DMS79 (cell line): Measurements from ENCODE around the gene NEXN.
"Not testable (repeated sequence)": the region's sequence is repeated elsewhere in the genome, so short reads cannot be mapped to it uniquely, and the experiment has no call there.

Source experiments
- DNase-seq: peaks from one replicate; lab custom pipeline; 2025; lab: John Stamatoyannopoulos, UW

NEXN gene

DNA sequence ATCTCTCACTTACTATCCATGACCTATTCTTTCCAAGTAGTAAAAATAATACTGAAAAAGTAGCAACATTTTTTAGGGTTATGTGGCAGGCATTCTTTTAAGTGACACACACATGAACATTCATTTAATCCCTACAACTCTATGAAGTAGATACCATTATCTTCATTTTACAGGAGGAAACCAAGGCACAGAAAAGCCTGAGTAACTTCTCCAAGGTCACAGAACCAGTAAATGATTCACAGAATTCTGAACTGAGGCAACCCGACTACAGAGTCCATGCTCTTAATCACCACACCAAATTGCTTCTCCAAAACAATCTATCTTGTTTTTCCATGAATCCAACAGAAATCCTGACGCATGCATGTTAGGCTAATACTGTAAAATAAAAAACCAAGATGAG is 73.0 kb downstream of the NEXN start:
- no peak for DNase-seq

DNA sequence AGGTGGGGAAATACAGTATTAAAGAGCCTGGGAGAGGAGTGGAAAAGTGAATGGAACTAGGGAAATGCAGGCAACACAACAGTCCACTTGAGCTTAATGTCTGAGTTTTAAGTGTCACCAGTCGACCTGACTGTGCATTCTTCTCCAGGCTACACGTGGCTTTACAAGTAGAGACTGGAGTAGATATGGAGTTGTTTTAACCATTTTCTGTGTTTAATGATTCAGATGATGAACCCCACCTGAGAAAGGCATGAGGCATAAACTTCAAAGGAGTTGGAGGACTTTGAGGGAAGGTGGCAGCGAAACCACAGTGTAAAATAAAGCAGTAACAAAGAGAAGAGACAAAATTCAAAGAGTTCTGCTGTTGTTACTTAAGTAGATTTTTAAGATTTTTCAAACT is 77.9 kb downstream of the NEXN start:
- DNase-seq, result no peak

DNA sequence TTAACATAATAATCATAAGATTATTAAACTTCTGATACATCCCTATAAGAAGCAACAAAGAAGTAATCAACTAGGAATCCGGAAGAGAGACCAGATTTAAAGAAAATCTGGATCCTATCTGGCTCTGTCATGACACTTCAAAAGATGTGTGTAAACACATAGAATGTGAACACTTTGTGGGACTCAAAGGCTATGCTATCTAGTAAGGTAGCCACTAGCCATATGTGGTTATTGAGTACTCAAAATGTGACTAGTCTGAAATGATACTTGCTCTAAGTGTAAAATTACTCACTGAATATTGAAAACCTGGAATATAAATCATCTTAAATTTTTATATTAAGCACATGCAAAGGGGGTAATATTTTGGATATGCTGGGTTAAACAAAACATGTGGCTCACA is 81.8 kb downstream of the NEXN start:
- DNase-seq, result no peak

DNA sequence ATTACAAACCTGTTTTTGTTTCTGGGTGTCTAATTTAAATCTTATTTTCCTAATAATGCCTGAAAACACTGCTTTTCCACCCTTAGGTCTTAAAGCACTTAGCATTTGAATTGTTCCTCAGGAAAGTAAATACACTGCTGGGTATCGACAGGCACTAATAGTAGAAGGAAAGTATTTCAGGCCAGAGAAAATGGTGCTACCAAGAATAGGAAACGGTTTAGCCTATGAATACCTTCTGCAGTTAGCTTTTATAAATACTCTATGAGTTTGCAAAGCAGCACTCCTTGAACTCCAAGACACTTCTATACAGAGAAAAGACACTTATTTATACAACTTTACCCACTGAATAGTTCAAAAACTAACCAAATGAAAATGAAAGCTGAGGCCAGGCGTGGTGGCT is 83.7 kb downstream of the NEXN start:
- DNase-seq, result no peak

DNA sequence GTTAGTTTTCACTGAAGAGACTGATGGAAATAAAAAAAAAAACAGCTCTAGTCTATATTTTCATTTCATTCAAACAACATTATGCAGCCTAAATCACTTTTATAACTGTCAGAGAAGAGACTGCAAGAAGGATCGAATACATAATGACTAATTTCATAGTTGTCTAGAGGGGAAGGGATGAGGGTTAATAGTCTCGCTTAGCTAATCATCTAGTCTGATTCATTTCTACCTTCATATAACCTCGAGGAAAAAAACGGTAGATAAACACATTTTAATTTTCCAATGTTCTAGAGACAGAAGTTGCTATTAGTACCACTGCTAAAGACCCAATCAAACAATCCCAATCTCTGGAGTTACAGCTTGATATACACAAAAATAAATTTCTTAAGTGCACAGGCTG is 87.0 kb downstream of the NEXN start:
- no peak for DNase-seq

DNA sequence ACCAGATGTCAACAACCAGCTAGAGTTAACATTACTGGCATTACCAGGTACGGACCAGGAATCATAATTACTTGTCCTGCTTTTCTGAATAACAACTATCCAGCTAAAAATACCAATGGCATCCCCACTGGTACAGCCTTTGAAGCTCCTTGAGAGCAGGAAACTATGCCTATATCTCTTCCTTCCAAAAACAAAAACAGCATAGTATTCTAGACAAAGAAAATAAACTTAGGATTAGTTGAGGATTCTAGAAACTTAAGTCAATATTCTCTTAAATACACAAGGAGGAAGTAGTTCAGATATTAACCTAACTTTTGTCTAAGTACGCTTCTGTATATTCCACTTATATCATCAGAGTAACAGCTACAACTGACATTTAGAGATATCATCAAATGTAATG is 87.5 kb downstream of the NEXN start:
- DNase-seq, result no peak

DNA sequence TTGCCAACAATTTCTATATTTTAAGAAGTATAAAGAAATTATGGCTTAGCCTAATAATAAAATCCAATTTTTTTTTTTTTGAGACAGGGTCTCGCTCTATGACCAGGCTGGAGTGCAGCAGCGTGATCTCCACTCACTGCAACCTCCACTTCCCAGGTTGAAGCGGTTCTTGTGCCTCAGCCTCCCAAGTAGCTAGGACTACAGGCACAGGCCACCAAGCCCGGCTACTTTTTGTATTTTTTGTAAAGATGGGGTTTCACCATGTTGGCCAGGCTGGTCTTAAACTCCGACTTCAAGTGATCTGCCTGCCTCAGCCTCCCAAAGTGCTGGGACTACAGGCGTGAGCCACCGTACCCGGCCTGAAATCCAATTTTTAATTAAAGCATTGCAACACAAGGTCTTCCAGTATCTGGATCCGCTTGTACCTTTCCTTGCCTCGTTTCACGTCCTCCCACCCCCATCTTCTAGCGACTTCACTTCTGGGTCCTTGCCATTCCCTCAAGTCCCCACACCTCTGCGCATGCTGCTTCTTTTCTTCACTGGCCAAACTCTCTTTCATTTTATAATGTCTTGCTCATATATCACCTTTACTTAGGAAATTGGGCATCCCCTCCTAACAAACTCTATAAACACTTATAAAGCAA is 88.1 kb downstream of the NEXN start:
- no peak for DNase-seq

DNA sequence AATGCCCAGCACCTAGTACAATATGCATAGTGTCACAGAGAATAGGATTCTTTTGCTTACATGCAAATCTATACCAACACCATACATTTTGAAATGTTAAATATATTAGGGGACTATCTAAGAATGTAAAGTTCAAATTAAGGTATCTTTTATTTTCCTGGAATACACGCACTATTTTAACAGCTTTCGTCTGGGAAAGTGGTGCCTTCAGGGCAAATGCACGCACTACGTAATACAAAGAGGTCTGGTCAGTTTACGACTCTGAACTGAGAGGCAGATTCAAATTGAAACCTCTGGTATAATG is 89.5 kb downstream of the NEXN start:
- DNase-seq, result no peak

DNA sequence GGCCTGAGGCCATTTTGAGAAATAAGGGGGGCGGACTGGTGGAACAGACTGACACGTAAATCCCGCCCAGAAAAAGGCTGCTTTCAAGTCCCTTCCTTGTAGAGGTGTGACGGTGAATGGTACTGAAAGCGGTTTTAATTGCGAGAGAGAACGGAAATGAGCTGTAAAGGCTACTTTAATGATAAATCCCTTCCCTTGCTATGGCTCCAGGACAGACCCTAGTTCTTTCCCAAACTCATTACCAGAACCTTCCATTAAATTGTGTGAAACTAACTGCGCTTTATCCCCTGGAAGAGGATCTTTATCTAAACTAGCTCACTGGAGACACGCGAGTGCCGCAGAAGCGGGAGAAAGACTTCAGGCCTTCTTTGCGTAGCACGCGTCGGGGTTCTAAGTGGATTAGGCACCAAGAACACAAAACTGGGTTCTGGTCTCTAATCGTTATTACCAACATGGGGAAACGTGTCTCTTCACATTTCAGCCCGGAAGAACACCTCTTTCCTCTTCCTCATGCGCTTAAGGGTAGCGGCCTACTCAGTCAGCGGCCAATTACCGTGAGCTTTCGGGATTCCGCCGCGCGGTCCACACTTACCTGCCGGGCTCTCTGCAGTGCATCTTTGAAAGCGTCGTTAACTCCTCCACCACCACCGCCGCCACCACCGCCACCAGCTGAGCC is 90.0 kb downstream of the NEXN start:
- peak; percentile 88 for DNase-seq

DNA sequence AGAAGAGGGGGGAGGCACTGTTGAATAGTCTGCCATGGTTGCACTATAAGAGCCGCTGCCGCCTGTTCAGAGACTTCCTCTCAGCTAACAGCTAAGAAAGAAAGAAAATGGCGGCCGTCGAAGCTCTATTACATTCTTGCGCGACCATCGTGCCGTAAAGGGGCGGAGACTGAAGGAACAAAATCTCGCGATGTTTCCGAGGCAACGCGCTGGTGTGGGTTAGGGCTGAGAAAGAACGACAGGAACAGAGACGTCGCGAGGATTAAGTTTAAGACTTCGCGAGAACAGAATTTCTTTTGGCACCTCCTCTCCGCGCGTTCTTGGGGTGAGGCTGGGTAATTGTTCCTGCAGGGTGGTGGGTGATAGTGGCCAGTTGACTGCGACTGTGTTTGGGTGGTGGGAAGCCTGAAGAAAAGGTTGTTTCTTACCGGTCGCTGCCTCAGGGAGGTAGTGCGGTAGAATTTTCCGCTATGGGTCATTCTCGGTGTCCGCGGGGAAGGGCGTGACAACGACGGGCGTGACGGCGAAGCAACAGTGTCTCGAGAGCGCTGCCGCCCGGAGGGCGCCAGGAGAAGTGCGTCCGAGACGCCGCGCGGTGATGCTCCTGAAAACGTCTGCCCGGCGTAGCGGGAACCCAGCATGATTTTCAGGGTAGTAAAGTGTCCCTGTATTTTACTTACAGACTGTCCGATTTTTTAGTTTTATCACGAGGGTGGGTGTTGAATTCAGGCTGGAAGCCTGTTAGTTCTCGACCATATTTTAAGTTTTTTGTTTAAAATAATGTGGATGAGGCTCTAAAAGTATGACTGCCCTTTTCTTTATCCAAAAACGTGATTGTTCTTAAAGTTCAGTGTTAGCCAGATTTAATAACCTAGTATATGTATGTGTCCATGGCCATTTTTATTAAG is 90.8 kb downstream of the NEXN start, which contains the start of gene FUBP1:
Gene FUBP1, minus strand, starts transcription at position 104 of the 908 bp plus-strand sequence. Its CDS starts 68 bp downstream, at position 36.
- DNase-seq, result peak; percentile 95

DNA sequence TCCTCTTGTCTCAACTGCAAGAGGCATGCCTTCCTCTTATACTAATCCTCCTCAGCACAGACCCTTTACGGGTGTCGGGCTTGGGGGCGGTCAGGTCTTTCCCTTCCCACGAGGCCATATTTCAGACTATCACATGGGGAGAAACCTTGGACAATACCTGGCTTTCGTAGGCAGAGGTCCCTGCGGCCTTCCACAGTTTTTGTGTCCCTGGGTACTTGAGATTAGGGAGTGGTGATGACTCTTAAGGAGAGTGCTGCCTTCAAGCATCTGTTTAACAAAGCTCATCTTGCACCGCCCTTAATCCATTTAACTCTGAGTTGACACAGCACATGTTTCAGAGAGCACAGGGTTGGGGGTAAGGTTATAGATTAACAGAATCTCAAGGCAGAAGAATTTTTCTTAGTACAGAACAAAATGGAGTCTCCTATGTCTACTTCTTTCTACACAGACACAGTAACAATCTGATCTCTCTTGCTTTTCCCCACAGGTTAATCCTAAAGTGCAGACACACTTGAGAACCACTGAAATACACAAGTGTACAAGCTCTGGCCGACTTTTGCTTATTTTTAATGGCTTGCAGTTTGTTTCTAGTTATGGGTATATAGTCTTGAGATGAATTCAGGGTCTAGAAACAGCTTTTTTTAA is 95.0 kb downstream of the NEXN start:
- not testable (repeated sequence) for DNase-seq

DNA sequence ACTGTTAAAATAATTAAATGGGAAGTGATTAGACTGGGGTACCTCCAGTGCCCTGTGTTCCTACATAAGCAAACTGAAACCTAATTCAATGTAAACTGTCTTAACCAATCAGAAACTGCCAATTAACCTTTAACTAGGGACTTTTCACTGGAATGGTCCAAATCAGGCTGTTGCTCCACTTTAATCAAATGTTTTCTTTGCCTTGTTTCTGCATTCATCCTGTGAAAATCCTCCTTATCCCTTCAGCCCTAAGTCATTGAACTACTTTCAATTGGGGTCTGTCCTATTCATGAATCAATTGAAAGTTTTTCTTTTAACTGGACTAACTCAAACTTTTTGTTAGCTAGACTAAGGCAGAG is 95.6 kb downstream of the NEXN start:
- no peak for DNase-seq

DNA sequence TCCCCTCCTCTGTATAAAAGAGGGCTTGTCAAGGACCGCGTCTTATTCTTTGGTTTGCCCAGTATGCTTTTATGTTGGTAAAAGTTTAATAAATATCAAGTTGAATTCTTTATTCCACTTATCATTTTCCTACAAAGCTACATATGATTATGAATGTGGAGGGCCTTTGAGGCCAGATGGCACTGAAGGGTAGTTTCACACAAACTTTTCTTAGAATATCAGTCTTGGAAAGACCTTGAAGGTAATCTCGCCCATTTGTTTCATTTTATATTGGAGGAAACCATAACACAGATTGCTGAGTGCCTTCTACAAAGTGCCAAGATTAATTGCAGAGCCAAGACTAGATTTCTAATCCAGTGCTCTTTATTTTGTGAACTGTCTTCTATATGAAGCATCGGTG is 96.2 kb downstream of the NEXN start:
- DNase-seq, result no peak

DNA sequence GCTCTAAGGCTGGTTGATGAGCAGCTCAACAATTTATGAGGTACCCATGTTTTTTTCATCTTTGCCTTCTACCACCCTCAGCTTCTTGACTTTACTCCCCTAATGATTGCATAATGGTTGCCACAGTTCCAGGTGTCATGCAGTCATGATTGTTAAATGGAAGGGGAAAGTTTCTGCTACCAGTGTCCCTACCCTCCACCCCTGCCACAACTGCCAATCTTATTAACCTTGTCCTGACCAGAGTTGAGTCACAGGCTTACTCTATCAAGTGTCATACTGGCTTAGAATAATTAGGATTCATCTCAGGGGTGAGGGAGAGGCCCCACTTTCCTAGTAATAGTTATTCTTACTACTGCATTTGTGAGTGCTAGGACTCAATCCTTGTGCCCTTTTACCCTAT is 98.4 kb downstream of the NEXN start:
- no peak for DNase-seq

DNA sequence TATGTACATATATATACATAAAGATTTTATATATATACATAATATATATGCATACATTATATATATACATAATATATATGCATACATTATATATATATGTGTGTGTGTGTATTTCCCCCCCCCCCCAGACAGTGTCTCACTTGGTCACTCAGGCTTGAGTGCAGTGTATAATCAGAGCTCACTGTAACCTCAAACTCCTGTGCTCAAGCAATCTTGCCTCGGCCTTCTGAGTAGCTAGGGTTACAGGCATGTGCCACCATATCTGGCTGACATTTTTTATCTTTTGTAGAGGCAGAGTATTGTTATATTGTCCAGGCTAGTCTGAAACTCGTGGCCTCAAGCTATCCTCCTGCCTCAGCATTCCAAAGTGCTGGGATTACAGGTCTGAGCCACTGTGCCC is 99.5 kb downstream of the NEXN start:
- DNase-seq, result no peak

DNA sequence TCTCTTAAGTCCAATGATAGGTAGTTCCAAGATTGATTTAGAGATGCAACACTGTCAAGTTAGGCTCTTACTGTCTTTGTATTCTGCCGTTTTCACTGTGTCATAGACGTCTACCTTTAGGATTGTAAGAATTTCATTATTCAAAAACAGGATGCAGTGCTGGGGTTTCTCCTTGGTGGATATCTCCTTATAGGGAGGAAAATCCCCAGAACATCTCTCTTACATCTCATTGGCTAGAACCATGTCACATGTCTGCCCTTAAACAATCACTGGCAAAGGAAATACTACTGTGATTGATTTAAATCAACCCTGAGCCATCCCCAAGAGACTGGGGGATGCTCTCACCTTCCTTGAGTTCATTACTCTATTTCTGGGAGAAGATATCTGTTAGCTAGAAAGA is 101.3 kb downstream of the NEXN start:
- no peak for DNase-seq

DNA sequence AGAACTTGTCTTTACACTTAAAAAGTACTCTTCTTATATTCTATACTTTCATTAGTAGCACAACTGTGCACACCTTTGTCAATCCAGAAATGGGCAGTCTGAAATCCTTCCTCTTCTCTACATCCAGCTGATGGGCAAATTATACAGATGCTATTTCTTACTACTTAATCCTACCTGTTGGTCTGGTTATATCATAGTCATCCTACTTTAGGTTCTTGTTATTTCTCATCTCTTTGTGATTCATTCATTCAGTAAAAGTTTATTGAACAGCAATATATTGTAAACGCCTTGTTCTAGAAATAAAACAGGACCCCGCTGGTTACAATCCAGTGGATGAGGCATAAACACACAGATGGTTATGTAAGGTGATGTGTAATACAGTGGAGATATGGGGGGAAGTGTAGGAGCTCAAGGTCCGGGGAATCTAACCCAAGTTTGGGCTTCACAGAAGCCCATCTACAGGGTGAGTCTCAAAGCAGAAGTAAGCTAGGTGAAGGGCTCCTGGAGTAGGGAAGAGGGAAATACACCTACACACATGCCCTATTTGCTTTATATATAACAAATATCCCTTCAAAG is 102.3 kb downstream of the NEXN start:
- no peak for DNase-seq

DNA sequence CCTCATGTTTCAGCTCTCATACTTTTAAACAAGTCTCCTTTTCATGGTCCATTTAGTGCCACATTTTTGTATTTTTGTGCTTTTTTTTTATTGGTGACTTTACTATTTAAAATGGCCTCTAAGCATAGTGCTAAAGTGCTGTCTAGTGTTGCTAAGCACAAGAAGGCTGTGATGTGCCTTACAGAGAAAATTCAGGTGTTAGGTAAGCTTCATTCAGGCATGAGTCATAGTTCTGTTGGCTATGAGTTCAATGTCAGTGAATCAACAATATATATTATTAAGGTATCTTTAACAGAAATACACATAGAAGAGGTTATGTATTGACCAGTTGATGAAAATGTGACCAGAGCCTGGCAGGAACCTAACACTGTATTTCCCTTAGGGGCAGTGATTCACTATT is 103.2 kb downstream of the NEXN start:
- DNase-seq, result no peak
